Stimulated activated CD4-positive, alpha-beta T cell treated with anti-CD3 and anti-CD28 coated beads, Interleukin-12 subunit alpha, Interleukin-12 subunit beta, amount 100 ng/mL, for 24 hours (primary cell): ENCODE data around the gene TSPAN9.
A peak's percentile ranks its signal among the peaks of the same experiment; 100 is the strongest.

Experiments used
- DNase-seq, 2 experiments: peaks; one replicate each; pipeline ENCODE4 v3.0.0-alpha.2; 2020; ENCODE audit warnings: low read depth in 2 of 2

The TSPAN9 gene

GRCh38 chr12:3076730-3077571 is at the start of gene TSPAN9:
Gene TSPAN9 (plus strand): TSS chr12:3077379. CDS start chr12:3201194, 123,815 bp downstream.
- DNase-seq, result peak; percentile 24 to 48

GRCh38 chr12:3028108-3028507 is 49.1 kb upstream of the TSPAN9 start:
- DNase-seq, result no peak

GRCh38 chr12:3030821-3031429 is 46.3 kb upstream of the TSPAN9 start:
- DNase-seq, result no peak

GRCh38 chr12:3032161-3032560 is 45.0 kb upstream of the TSPAN9 start:
- no peak for DNase-seq

- no peak for DNase-seq
Measured at GRCh38 chr12:3032770-3033538, 44.2 kb upstream of the TSPAN9 start.

GRCh38 chr12:3033539-3033867 is 43.7 kb upstream of the TSPAN9 start:
- no peak for DNase-seq

GRCh38 chr12:3034067-3034750 is 43.0 kb upstream of the TSPAN9 start:
- peak in 1 of 2 experiments; percentile 50 for DNase-seq

- DNase-seq, result no peak
Measured at GRCh38 chr12:3035171-3035570, 42.0 kb upstream of the TSPAN9 start.

- DNase-seq, result no peak
Measured at GRCh38 chr12:3035815-3036702, 41.1 kb upstream of the TSPAN9 start.

GRCh38 chr12:3036901-3037600 is 40.1 kb upstream of the TSPAN9 start:
- DNase-seq, result no peak

GRCh38 chr12:3038166-3038565 is 39.0 kb upstream of the TSPAN9 start:
- no peak for DNase-seq

- no peak for DNase-seq
Measured at GRCh38 chr12:3038926-3039510, 38.2 kb upstream of the TSPAN9 start.

GRCh38 chr12:3040026-3040656 is 37.0 kb upstream of the TSPAN9 start:
- no peak for DNase-seq

- DNase-seq, result no peak
Measured at GRCh38 chr12:3040663-3041544, 36.3 kb upstream of the TSPAN9 start.

- peak; percentile 13 to 48 for DNase-seq
Measured at GRCh38 chr12:3041558-3042164, 35.5 kb upstream of the TSPAN9 start.

GRCh38 chr12:3042394-3042793 is 34.8 kb upstream of the TSPAN9 start:
- DNase-seq, result no peak

GRCh38 chr12:3042826-3043225 is 34.4 kb upstream of the TSPAN9 start:
- DNase-seq, result no peak

- DNase-seq, result no peak
Measured at GRCh38 chr12:3043406-3043805, 33.8 kb upstream of the TSPAN9 start.
